ENCODE data around the gene RAB40B. TPM values are rescaled to one million over a fixed set of nuclear protein-coding genes. Genes with fewer than 3 reads are reported as not detected.
A peak's percentile ranks its signal among the peaks of the same experiment; 100 is the strongest.

The RAB40B gene
- total RNA-seq, 6 experiments from 2014 or later: 3.7 to 12.5 (median 9.3) TPM

DNA sequence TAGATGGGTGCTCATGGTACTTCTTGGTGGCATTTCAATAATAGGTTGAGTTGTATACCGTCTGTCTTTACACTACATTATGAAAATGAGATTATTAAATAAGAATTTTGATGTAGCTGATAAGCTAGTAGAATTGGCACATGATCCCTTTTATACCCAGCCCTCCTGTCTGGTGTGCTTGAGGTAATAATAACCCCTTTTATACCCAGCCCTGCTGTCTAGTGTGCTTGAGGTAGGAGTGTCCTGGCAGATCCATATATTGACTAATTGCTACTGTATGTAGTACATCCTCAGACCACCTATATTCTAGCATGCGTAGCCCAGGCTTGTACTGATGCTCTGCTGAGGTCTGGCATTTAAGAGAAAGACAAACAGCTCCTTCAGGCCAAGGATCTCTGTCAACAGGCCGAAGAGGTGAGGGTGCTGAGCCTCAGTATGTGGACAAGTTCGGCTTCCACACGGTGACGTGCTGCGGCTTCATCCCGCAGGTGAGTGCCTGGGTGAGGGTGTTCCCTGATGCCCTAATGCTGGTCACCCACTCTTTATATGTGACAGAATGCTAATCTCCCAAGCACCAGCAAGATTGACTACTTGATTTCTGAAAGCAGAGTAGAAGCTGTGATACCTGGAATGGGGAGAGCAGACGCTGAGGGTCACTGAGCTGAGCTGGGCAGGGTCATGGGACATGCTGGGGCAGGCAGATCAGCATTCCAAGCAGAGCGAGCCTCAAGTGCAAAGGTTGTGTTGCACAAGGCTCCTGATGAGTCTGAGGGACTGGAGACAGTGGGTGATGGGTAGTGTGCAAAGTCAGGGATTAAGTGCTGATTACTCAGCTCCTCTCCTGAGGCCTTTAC, 42.6 kb upstream of the RAB40B start:
- peak overlapping the region in 2 of 3 donors; percentile 42 to 72 for H3K27ac ChIP-seq
- DNase-seq (peak; percentile 83 to 96 (median 93)), ATAC-seq (peak; percentile 82 to 86 (median 84))
- intact Hi-C loops (cut with DNase I): no loop called here
- no peaks in the 10 kb centered on the region for H3K9me3 ChIP-seq
- H3K4me3 ChIP-seq: no peak overlapping the region
- H3K36me3 ChIP-seq: peaks cover 0 to 32% (median 7%) of the 10 kb centered on the region in 4 donors
- H3K27me3 ChIP-seq: no peaks in the 10 kb centered on the region
- 61% methylated on average over 4 of the region's 10 CpGs for WGBS (ENCODE audit: insufficient coverage, low coverage, low lambda C conversion rate, missing lambda C conversion rate)
- peaks cover 0 to 47% (median 9%) of the 10 kb centered on the region in 4 donors for H3K4me1 ChIP-seq
- no peak for TF ChIP-seq CTCF (IDR thresholded peaks at IDR 0.05)
- TF ChIP-seq POLR2A (IDR thresholded peaks at IDR 0.05): no peak

DNA sequence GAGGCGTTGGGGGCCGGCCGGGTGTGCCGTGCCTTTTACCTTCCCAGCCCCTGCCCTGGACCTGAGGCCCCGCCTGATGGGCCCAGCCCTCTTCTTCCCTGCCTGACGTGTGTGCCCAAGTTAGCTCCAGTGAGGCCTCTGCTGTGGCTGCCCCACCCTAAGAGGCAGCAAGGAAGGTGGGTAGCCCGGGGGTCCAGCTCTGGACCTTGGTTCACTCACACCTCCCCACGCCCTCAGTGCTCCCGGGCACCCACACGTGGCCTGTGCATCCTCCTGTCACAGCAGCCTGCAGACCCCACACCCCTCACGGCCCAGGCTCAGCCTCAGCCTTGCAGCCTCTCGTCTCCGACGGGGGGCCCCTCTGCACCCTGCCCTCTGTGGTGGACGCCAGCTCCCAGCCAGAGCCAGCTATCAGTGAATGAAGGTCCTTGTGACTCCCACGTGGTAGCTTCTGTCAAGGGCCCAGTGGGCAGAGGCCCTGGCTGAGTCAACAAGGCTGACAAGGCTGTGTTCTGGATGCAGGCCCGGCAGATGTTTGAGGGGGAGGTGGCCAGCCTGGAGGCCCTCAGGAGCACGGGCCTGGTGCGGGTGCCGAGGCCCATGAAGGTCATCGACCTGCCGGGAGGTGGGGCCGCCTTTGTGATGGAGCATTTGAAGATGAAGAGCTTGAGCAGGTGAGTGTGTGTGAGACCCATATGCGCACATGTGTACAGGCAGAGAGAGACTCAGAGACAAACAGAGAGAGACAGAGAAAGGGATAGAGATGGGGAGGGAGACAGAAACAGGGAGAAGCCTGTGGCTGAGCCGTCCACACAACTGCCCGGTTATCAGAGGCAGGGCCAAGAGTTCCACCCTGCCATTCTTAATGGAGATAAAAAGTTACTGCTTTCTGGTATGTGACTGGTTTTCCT, 39.7 kb upstream of the RAB40B start:
- WGBS (ENCODE audit: insufficient coverage, low coverage, low lambda C conversion rate, missing lambda C conversion rate): 29% methylated on average over 17 of the region's 26 CpGs
- peaks cover 0 to 47% (median 9%) of the 10 kb centered on the region in 4 donors for H3K4me1 ChIP-seq
- intact Hi-C loops (cut with DNase I): no loop called here
- H3K9me3 ChIP-seq: no peaks in the 10 kb centered on the region
- ATAC-seq (peak; percentile 77 to 83 (median 80)), DNase-seq (peak; percentile 90 to 97 (median 96))
- H3K27ac ChIP-seq: peak overlapping the region; percentile 29 to 89 (median 77)
- H3K27me3 ChIP-seq: no peaks in the 10 kb centered on the region
- no peak overlapping the region for H3K4me3 ChIP-seq
- peaks cover 0 to 32% (median 7%) of the 10 kb centered on the region in 4 donors for H3K36me3 ChIP-seq
- no peak for TF ChIP-seq CTCF (IDR thresholded peaks at IDR 0.05)
- TF ChIP-seq POLR2A (IDR thresholded peaks at IDR 0.05): no peak

DNA sequence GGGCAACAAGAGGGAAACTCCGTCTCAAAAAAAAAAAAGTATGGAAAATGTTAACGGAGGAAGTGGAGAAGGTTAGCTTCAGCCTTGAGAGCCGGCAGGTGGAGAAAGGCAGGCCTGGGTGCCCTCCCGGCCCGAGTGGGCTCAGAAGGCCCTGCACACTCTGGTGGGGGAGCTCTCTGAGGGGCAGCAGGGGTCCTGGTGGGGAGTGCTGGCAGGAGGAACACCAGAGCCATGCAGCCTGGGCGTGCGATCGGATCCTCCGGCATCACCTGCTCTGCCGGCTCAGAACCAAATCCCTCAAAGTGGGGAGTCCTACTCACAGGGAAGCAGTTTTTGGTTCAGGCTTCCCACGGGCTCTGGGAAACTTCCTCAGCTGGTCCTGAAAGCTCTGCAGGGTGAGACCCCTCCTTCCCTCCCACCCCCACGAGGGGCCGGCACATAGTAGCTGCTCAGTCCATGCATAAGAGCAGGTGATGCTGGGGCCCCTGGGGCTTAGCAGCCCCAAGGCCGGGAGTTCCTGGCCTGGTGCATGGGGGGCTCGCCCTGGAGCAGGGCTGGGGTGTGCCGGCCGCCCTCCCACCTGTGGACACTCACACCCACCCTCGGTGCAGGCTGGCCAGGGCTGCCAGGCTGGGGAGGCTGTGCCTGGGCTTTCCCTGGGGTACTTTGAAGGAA, 38.1 kb upstream of the RAB40B start:
- peaks cover 0 to 41% (median 5%) of the 10 kb centered on the region in 4 donors for H3K4me1 ChIP-seq
- ATAC-seq: no peak
- DNase-seq: no peak
- H3K9me3 ChIP-seq: no peaks in the 10 kb centered on the region
- intact Hi-C loops (cut with DNase I): no loop called here
- H3K4me3 ChIP-seq: peak overlapping the region; percentile 46 to 72 (median 72)
- no peaks in the 10 kb centered on the region for H3K27me3 ChIP-seq
- 37% methylated on average over 2 of the region's 18 CpGs for WGBS (ENCODE audit: insufficient coverage, low coverage, low lambda C conversion rate, missing lambda C conversion rate)
- TF ChIP-seq POLR2A (IDR thresholded peaks at IDR 0.05) (no peak), CTCF (IDR thresholded peaks at IDR 0.05) (no peak)
- peak overlapping the region in 2 of 3 donors; percentile 74 to 85 for H3K27ac ChIP-seq
- peaks cover 0 to 18% (median 5%) of the 10 kb centered on the region in 4 donors for H3K36me3 ChIP-seq

All from right lobe of liver (tissue), 6 donors.